AG04450 (cell line): Measurements from ENCODE around the gene NDUFS5. TPM values are rescaled to one million over a fixed set of nuclear protein-coding genes. Genes with fewer than 3 reads are reported as not detected.
"Not testable (repeated sequence)": the region's sequence is repeated elsewhere in the genome, so short reads cannot be mapped to it uniquely, and the experiment has no call there.

Source experiments
- CTCF ChIA-PET: fragments of 300-600, 350-600 bp; formaldehyde crosslinking; extraction: SDS; loops from one replicate; lab custom pipeline; 2022; ENCODE audit warnings: antibody characterized with exemption, inconsistent platforms; lab: Charles Lee
- POLR2A ChIA-PET: fragments of 350-600 bp; formaldehyde crosslinking; extraction: SDS; loops from one replicate; lab custom pipeline; 2021; ENCODE audit warnings: antibody characterized with exemption, inconsistent platforms; lab: Yijun Ruan, JAX
- DNase-seq: peaks from one replicate; pipeline ENCODE4 v3.0.0-alpha.2; 2011; ENCODE audit warnings: low read depth, low spot score
- H3K27ac ChIP-seq: one replicate; pipeline ENCODE4 v1.5.1; 2012; ENCODE audit warnings: low read depth, low read length, control low read depth
- H3K27me3 ChIP-seq: one replicate; pipeline ENCODE4 v1.6.0; 2012; ENCODE audit warnings: low read length; ENCODE audit not compliant: control insufficient read depth, insufficient read depth
- H3K4me3 ChIP-seq: 2 replicates; pipeline ENCODE4 v1.5.1; 2011; ENCODE audit warnings: mild to moderate bottlenecking, low read depth, low read length, control low read depth
- H3K9me3 ChIP-seq: 2 replicates; pipeline ENCODE4 v1.5.1; 2012; ENCODE audit warnings: low read length; ENCODE audit not compliant: control insufficient read depth, insufficient read depth
- CTCF ChIP-seq: IDR thresholded peaks from 2 replicates; pipeline ENCODE4 v1.5.1; 2011; ENCODE audit warnings: low read depth, low read length, control low read depth, inconsistent platforms
- polyA plus RNA-seq: library from polyadenylated mRNA; depleted of rRNA; stranded (reverse); fragments of >200 nt; gene quantifications from 2 replicates; pipeline ENCODE4 v1.2.3, GENCODE V29; 2011

Gene NDUFS5
- polyA plus RNA-seq, 1 experiment, result 852 TPM

GRCh38 chr1:39046613-39047210, 20.6 kb downstream of the NDUFS5 start:
- Histone ChIP-seq H3K4me3 (no peak overlapping the region), H3K9me3 (no peaks in the 10 kb centered on the region), H3K27me3 (no peaks in the 10 kb centered on the region), H3K27ac (peak overlapping the region; percentile 52)
- no peak for TF ChIP-seq CTCF
- CTCF ChIA-PET, result no interaction called here
- POLR2A ChIA-PET, result no interaction called here
- DNase-seq, result no peak

GRCh38 chr1:39047374-39048229, 21.5 kb downstream of the NDUFS5 start:
- Histone ChIP-seq H3K4me3 (no peak overlapping the region), H3K27ac (peak overlapping the region; percentile 52), H3K27me3 (no peaks in the 10 kb centered on the region), H3K9me3 (no peaks in the 10 kb centered on the region)
- no peak for TF ChIP-seq CTCF
- peak; percentile 34 for DNase-seq
- ChIA-PET POLR2A (no interaction called here), CTCF (interaction anchor here (1.2 kb wide), 1 partner anchor 45 kb away, joined by 3 read pairs; no protein-coding TSS in a partner anchor)

GRCh38 chr1:39048745-39049370, 22.7 kb downstream of the NDUFS5 start:
- Histone ChIP-seq H3K27me3 (no peaks in the 10 kb centered on the region), H3K4me3 (no peak overlapping the region), H3K27ac (no peak overlapping the region), H3K9me3 (no peaks in the 10 kb centered on the region)
- ChIA-PET POLR2A (interaction anchor here (0.7 kb wide), 1 partner anchor 193 kb away, joined by 9 read pairs; no protein-coding TSS in a partner anchor), CTCF (interaction anchor here (1.1 to 1.2 kb wide), 2 partner anchors 42 to 44 kb away, joined by 3 read pairs; no protein-coding TSS in a partner anchor)
- TF ChIP-seq CTCF, result no peak
- DNase-seq, result no peak

- no peak for DNase-seq
- H3K4me3 ChIP-seq, result no peak overlapping the region
- ChIA-PET POLR2A (no interaction called here), CTCF (no interaction called here)
- no peaks in the 10 kb centered on the region for H3K27me3 ChIP-seq
- H3K9me3 ChIP-seq, result no peaks in the 10 kb centered on the region
- no peak for TF ChIP-seq CTCF
- H3K27ac ChIP-seq, result no peak overlapping the region
These were observed 23.9 kb downstream of the NDUFS5 start for GRCh38 chr1:39050001-39050400.

GRCh38 chr1:39051193-39051850, 25.2 kb downstream of the NDUFS5 start:
- DNase-seq, H3K4me3 ChIP-seq, H3K27ac ChIP-seq, H3K27me3 ChIP-seq, H3K9me3 ChIP-seq: not testable (repeated sequence)
- POLR2A ChIA-PET, result interaction anchor here (0.6 kb wide), 1 partner anchor 39 kb away, joined by 6 read pairs; no protein-coding TSS in a partner anchor
- CTCF ChIA-PET, result interaction anchor here (0.7 kb wide), 2 partner anchors 8 to 135 kb away, joined by 4 to 6 read pairs; no protein-coding TSS in a partner anchor
